ENCODE data around the gene ST6GALNAC5. TPM values are rescaled to one million over a fixed set of nuclear protein-coding genes. Genes with fewer than 3 reads are reported as not detected.

Gene ST6GALNAC5
- total RNA-seq, 2 experiments from 2014 or later: not detected

- H3K27me3 Mint-ChIP-seq: peaks cover 7% of the 10 kb centered on the region
- no peaks in the 10 kb centered on the region for H3K9me3 Mint-ChIP-seq
- no peak for DNase-seq
- H3K36me3 Mint-ChIP-seq (ENCODE audit: low read depth): no peaks in the 10 kb centered on the region
- POLR2A ChIA-PET: no interaction called here
- no peaks in the 10 kb centered on the region for H3K4me1 Mint-ChIP-seq
- no peak overlapping the region for H3K27ac Mint-ChIP-seq
- H3K4me3 Mint-ChIP-seq: no peak overlapping the region
- CTCF ChIA-PET: no interaction called here
Measured at GRCh38 chr1:76928522-76928921, 61.2 kb downstream of the ST6GALNAC5 start.

- no peaks in the 10 kb centered on the region for H3K36me3 Mint-ChIP-seq (ENCODE audit: low read depth)
- no peaks in the 10 kb centered on the region for H3K4me1 Mint-ChIP-seq
- no peak overlapping the region for H3K27ac Mint-ChIP-seq
- DNase-seq: no peak
- ChIA-PET CTCF (no interaction called here), POLR2A (no interaction called here)
- peaks cover 7% of the 10 kb centered on the region for H3K27me3 Mint-ChIP-seq
- H3K9me3 Mint-ChIP-seq: no peaks in the 10 kb centered on the region
- no peak overlapping the region for H3K4me3 Mint-ChIP-seq
Measured at GRCh38 chr1:76929136-76929535, 61.9 kb downstream of the ST6GALNAC5 start.

DNA sequence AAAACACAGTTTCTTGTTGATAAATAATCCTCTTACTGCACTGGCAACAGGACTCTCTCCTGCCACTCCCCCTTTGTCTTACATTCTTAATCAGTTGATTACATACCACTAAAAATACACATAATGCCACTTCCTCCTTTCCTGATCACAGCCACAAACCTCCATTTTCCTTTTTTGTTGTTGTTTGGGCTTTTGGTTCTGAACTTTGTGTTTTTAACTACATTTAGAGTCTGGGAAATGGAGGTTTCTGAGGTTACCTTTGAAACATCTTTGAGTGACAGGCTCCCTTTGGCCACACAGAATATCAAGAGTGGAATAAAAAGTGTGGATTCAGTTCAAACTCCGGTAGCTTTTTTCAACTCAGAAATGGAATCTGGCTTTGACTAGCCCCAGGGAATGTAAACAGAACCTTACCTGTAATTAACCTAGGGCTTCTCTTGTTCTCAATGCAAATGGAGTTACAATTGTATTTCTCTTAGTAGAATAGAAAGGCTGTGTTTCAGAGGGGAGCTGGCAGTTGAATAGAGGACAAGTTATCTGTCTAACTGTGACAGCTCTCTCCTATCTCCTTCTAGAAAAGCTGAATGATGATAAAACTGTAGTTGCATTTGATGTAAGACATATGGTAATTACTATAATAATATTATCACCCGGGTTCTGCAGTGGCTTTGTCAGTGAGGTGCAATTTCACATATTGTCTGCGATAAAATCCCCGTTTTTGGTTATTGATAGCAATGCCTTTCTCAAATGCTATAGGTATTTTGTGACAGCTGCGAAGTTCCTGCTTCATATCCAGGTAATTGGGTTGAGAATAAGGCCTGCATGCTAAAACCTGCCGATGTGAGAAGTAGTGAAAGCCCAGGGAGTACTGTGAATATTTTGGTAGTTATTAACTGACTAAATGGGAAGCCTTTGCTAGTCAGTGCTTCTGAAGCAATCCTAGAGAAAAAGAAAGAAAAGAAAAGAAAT lies 66.9 kb downstream of the ST6GALNAC5 start:
- H3K27me3 Mint-ChIP-seq: peaks cover 7% of the 10 kb centered on the region
- H3K9me3 Mint-ChIP-seq: no peaks in the 10 kb centered on the region
- ChIA-PET CTCF (no interaction called here), POLR2A (no interaction called here)
- DNase-seq: no peak
- no peak overlapping the region for H3K27ac Mint-ChIP-seq
- no peaks in the 10 kb centered on the region for H3K4me1 Mint-ChIP-seq
- no peaks in the 10 kb centered on the region for H3K36me3 Mint-ChIP-seq (ENCODE audit: low read depth)
- H3K4me3 Mint-ChIP-seq: no peak overlapping the region

- DNase-seq: no peak
Measured at GRCh38 chr1:76938304-76938703, 71.0 kb downstream of the ST6GALNAC5 start.

DNA sequence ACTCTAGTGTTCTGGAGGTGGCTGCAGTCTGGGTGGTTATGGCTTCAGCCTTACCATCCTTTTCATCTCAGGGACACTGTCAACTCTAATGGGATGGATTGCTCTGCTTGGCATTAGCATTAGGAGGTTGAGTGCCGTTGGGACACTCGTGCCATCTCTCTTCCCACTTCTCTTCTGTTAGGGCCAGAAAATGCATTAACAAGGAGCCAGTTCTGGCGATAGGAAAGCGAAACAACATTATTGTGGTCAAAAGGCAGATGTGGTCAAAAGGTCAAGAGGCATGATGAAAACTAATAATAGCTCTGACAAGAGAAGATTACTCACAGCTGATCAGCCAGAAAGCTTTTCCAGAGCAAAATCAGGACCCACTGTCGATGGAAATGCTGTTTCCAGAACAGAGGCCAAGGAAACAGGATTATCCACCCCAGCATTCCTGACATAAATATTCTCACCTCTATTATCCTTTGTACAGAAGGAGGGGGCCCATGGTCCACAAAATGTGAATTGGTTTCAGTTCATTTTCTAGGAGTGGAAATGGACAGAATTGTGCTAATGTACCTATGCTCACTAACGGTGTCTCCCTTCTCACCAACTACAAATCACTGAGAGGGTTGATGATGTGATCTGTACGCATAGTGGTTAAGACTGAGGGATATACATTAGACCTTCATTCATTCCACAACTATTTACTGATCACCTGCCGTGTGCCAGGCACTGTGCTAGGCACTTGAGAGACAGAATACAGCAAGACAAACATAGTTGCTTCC lies 72.0 kb downstream of the ST6GALNAC5 start:
- Mint-ChIP-seq H3K4me3 (no peak overlapping the region), H3K27me3 (no peaks in the 10 kb centered on the region), H3K27ac (no peak overlapping the region), H3K9me3 (no peaks in the 10 kb centered on the region), H3K4me1 (no peaks in the 10 kb centered on the region), H3K36me3 (ENCODE audit: low read depth) (no peaks in the 10 kb centered on the region)
- ChIA-PET CTCF (no interaction called here), POLR2A (no interaction called here)
- no peak for DNase-seq

More at GRCh38 chr1:76938304-76938703, 71.0 kb downstream of the ST6GALNAC5 start:
- H3K9me3 Mint-ChIP-seq: no peaks in the 10 kb centered on the region
- no peak overlapping the region for H3K4me3 Mint-ChIP-seq
- H3K27me3 Mint-ChIP-seq: no peaks in the 10 kb centered on the region
- H3K36me3 Mint-ChIP-seq (ENCODE audit: low read depth): no peaks in the 10 kb centered on the region
- ChIA-PET CTCF (no interaction called here), POLR2A (no interaction called here)
- no peaks in the 10 kb centered on the region for H3K4me1 Mint-ChIP-seq
- H3K27ac Mint-ChIP-seq: no peak overlapping the region

GRCh38 chr1:76939817-76940216 lies 72.5 kb downstream of the ST6GALNAC5 start:
- CTCF ChIA-PET: no interaction called here
- Mint-ChIP-seq H3K4me3 (no peak overlapping the region), H3K9me3 (no peaks in the 10 kb centered on the region), H3K36me3 (ENCODE audit: low read depth) (no peaks in the 10 kb centered on the region), H3K27ac (no peak overlapping the region), H3K27me3 (peaks cover 1% of the 10 kb centered on the region), H3K4me1 (no peaks in the 10 kb centered on the region)
- POLR2A ChIA-PET: no interaction called here
- DNase-seq: no peak

DNA sequence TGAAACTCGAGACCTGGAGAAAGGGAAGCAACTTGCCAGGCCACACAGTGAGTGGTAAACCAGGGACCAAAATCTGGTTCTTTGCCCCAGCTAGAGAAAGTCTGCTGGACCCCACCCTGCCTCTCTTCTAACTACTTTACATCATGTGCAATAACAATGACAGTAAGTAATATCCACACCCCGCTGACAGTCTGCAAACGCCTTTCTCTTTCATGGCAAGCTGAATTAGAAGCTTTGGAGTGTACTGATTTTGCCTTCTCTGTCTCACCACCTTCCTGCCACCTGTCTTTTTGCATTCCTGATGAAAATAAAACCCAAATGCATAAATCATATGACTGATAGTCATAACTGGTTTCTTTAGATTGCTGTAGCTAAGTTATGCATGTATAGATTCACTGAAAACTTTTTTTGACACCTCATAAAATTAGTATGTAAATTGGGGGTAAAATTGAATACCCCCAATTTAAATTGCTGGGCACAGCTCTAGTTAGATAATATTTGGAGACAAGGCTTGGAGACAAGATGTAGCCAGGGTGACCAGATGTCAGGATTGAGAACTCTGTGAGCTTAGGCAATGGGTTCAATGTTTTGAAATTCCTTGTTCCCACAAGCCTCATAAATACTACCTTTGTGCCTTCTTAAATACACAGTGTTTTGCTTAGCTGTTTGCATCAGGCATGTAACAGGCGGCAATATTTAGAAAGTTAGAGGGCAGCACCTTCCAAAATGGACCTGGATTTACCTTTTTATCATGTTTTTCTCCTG lies 73.5 kb downstream of the ST6GALNAC5 start:
- no peaks in the 10 kb centered on the region for H3K9me3 Mint-ChIP-seq
- POLR2A ChIA-PET: no interaction called here
- H3K4me3 Mint-ChIP-seq: no peak overlapping the region
- H3K27me3 Mint-ChIP-seq: peaks cover 4% of the 10 kb centered on the region
- DNase-seq: no peak
- no peak overlapping the region for H3K27ac Mint-ChIP-seq
- H3K36me3 Mint-ChIP-seq (ENCODE audit: low read depth): no peaks in the 10 kb centered on the region
- no peaks in the 10 kb centered on the region for H3K4me1 Mint-ChIP-seq
- CTCF ChIA-PET: no interaction called here

DNA sequence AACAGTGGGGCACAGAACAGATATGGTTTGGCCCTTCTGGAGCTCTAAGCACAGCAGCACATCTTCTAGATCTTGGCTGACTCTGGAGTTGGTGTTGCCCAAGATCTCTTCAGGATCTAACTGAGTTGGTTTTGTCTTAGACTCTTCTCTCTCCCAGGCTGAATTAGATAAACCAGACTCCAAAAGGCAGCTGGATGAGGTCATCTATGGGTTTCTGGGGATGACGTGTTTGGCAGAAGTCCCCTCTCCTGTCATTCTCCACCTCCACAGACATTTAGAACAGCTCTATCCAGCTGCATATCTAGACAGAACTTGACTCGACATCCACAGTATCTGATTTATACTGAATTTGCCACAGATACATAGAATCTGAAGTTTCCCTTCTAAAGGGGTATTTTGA lies 75.3 kb downstream of the ST6GALNAC5 start:
- H3K4me1 Mint-ChIP-seq: no peaks in the 10 kb centered on the region
- POLR2A ChIA-PET: no interaction called here
- no peaks in the 10 kb centered on the region for H3K36me3 Mint-ChIP-seq (ENCODE audit: low read depth)
- H3K27me3 Mint-ChIP-seq: peaks cover 4% of the 10 kb centered on the region
- no peaks in the 10 kb centered on the region for H3K9me3 Mint-ChIP-seq
- no peak overlapping the region for H3K4me3 Mint-ChIP-seq
- CTCF ChIA-PET: no interaction called here
- DNase-seq: no peak
- no peak overlapping the region for H3K27ac Mint-ChIP-seq

- no peak overlapping the region for H3K4me3 Mint-ChIP-seq
- no peaks in the 10 kb centered on the region for H3K4me1 Mint-ChIP-seq
- no peak for DNase-seq
- H3K27ac Mint-ChIP-seq: no peak overlapping the region
- H3K9me3 Mint-ChIP-seq: no peaks in the 10 kb centered on the region
- ChIA-PET POLR2A (no interaction called here), CTCF (no interaction called here)
- no peaks in the 10 kb centered on the region for H3K36me3 Mint-ChIP-seq (ENCODE audit: low read depth)
- peaks cover 4% of the 10 kb centered on the region for H3K27me3 Mint-ChIP-seq
Measured at GRCh38 chr1:76944942-76945341, 77.7 kb downstream of the ST6GALNAC5 start.

GRCh38 chr1:76948846-76949245 lies 81.6 kb downstream of the ST6GALNAC5 start:
- CTCF ChIA-PET: no interaction called here
- POLR2A ChIA-PET: no interaction called here
- DNase-seq: no peak

DNA sequence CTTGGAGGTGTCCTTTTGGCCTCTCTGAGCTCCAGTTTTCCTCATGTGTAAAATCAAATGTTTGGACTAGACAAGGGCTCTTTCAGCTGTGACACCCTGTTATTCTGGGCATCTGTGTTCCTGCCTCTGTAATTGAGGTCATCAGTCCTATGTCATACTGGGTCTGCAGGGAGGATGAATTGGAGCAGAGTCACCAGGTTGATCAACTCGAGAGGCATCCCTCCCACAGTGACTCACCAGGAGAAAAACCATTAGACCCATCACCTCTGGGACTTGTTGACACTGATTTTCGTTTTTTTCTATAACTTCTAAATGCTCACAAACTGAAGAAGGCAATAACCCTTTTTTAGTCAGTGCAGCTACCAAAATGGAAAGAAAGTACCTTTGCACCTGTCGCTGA lies 82.2 kb downstream of the ST6GALNAC5 start:
- ChIA-PET CTCF (no interaction called here), POLR2A (no interaction called here)
- Mint-ChIP-seq H3K4me3 (no peak overlapping the region), H3K27me3 (peaks cover 4% of the 10 kb centered on the region), H3K36me3 (ENCODE audit: low read depth) (no peaks in the 10 kb centered on the region), H3K4me1 (no peaks in the 10 kb centered on the region), H3K9me3 (no peaks in the 10 kb centered on the region), H3K27ac (no peak overlapping the region)
- DNase-seq: no peak

More at GRCh38 chr1:76948846-76949245, 81.6 kb downstream of the ST6GALNAC5 start:
- H3K9me3 Mint-ChIP-seq: no peaks in the 10 kb centered on the region
- no peaks in the 10 kb centered on the region for H3K36me3 Mint-ChIP-seq (ENCODE audit: low read depth)
- no peaks in the 10 kb centered on the region for H3K4me1 Mint-ChIP-seq
- no peak overlapping the region for H3K4me3 Mint-ChIP-seq
- H3K27me3 Mint-ChIP-seq: peaks cover 4% of the 10 kb centered on the region
- H3K27ac Mint-ChIP-seq: no peak overlapping the region

- POLR2A ChIA-PET: no interaction called here
- H3K4me3 Mint-ChIP-seq: no peak overlapping the region
- H3K27me3 Mint-ChIP-seq: no peaks in the 10 kb centered on the region
- no peak overlapping the region for H3K27ac Mint-ChIP-seq
- H3K36me3 Mint-ChIP-seq (ENCODE audit: low read depth): no peaks in the 10 kb centered on the region
- no peaks in the 10 kb centered on the region for H3K4me1 Mint-ChIP-seq
- CTCF ChIA-PET: no interaction called here
- DNase-seq: no peak
- no peaks in the 10 kb centered on the region for H3K9me3 Mint-ChIP-seq
Measured at GRCh38 chr1:76950306-76950705, 83.0 kb downstream of the ST6GALNAC5 start.

GRCh38 chr1:76951153-76951552 lies 83.9 kb downstream of the ST6GALNAC5 start:
- no peaks in the 10 kb centered on the region for H3K36me3 Mint-ChIP-seq (ENCODE audit: low read depth)

More at GRCh38 chr1:76951153-76951552, 83.9 kb downstream of the ST6GALNAC5 start:
- CTCF ChIA-PET: no interaction called here
- Mint-ChIP-seq H3K27ac (no peak overlapping the region), H3K27me3 (no peaks in the 10 kb centered on the region), H3K4me1 (no peaks in the 10 kb centered on the region), H3K9me3 (no peaks in the 10 kb centered on the region), H3K4me3 (no peak overlapping the region)
- POLR2A ChIA-PET: no interaction called here
- no peak for DNase-seq
